ENCODE results near the gene PPP1R37.

- no peak for TF ChIP-seq POLR2AphosphoS5 (IDR thresholded peaks at IDR 0.05; ENCODE audit: low read depth, low read length)
- TF ChIP-seq REST (IDR thresholded peaks at IDR 0.05; ENCODE audit: insufficient read depth in 1 of 2, low read depth in 2 of 2, low read length in 2 of 2): no peak
- no peak for TF ChIP-seq TAF1 (IDR thresholded peaks at IDR 0.05; ENCODE audit: borderline replicate concordance, insufficient read depth, low read length)
- TF ChIP-seq SIN3A (IDR thresholded peaks at IDR 0.05; ENCODE audit: borderline replicate concordance, insufficient read depth, low read length): no peak
Observed at GRCh38 chr19:45163156-45163555, 70.2 kb downstream of the PPP1R37 start.
